Smooth muscle cell (in vitro differentiated cells): ENCODE data around the gene LNX2. TPM values are rescaled to one million over a fixed set of nuclear protein-coding genes. Genes with fewer than 3 reads are reported as not detected.

Experiments used
- DNase-seq: peaks from one replicate; lab custom pipeline; 2025; ENCODE audit not compliant: unreplicated experiment; lab: John Stamatoyannopoulos, UW
- H2AFZ ChIP-seq: fragments of 200-600 bp; sonication (generic); 2 replicates; pipeline ENCODE4 v1.6.0; 2016; ENCODE audit warnings: antibody characterized with exemption, low read depth, mild to moderate bottlenecking
- H3F3A ChIP-seq: fragments of 200-600 bp; sonication (generic); 2 replicates; pipeline ENCODE4 v1.6.0; 2017; ENCODE audit warnings: antibody characterized with exemption, low read depth
- H3K27ac ChIP-seq: fragments of 200-600 bp; sonication (generic); 2 replicates; pipeline ENCODE4 v1.5.1; 2016; ENCODE audit warnings: low read depth, mild to moderate bottlenecking
- H3K27me3 ChIP-seq: fragments of 200-600 bp; sonication (generic); 2 replicates; pipeline ENCODE4 v1.6.1; 2016; ENCODE audit warnings: low read depth, mild to moderate bottlenecking
- H3K36me3 ChIP-seq: fragments of 200-600 bp; sonication (generic); 2 replicates; pipeline ENCODE4 v1.5.1; 2016; ENCODE audit warnings: low read depth
- H3K4me1 ChIP-seq: fragments of 200-600 bp; sonication (generic); 2 replicates; pipeline ENCODE4 v1.5.1; 2016; ENCODE audit warnings: low read depth
- H3K4me2 ChIP-seq: fragments of 200-600 bp; sonication (generic); 2 replicates; pipeline ENCODE4 v1.6.0; 2016; ENCODE audit warnings: mild to moderate bottlenecking
- H3K4me3 ChIP-seq: fragments of 200-600 bp; sonication (generic); 2 replicates; pipeline ENCODE4 v1.5.1; 2016; ENCODE audit warnings: mild to moderate bottlenecking
- H3K79me2 ChIP-seq: fragments of 200-600 bp; sonication (generic); 2 replicates; pipeline ENCODE4 v1.6.0; 2016; ENCODE audit warnings: low read depth, mild to moderate bottlenecking
- H3K9ac ChIP-seq: fragments of 200-600 bp; sonication (generic); 2 replicates; pipeline ENCODE4 v1.6.0; 2016; ENCODE audit warnings: low read depth
- H3K9me3 ChIP-seq: fragments of 200-600 bp; sonication (generic); replicated peaks from 2 replicates; pipeline ENCODE4 v1.5.1; 2016; ENCODE audit warnings: low read depth
- H4K20me1 ChIP-seq: fragments of 200-600 bp; sonication (generic); 2 replicates; pipeline ENCODE4 v1.6.0; 2016; ENCODE audit warnings: low read depth
- CTCF ChIP-seq: fragments of 200-600 bp; sonication (generic); IDR thresholded peaks from 2 replicates; pipeline ENCODE4 v1.5.1; 2017; ENCODE audit warnings: borderline replicate concordance, mild to moderate bottlenecking, antibody characterized with exemption; ENCODE audit not compliant: insufficient read depth, poor library complexity, severe bottlenecking
- WGBS: methylation state at CpG from one replicate; pipeline ENCODE4 v1.1.7; 2016; ENCODE audit warnings: low lambda C conversion rate; 5-methylcytosine and 5-hydroxymethylcytosine counted together
- polyA plus RNA-seq: library from polyadenylated mRNA; unstranded; fragments of >200 nt; fragmentation: Nextera tagmentation; extraction: Ambion mirVana; gene quantifications from 2 replicates; pipeline ENCODE4 v1.2.1, GENCODE V29; 2016
- total RNA-seq: library from RNA; depleted of rRNA; stranded (reverse); fragments of >200 nt; gene quantifications from 2 replicates; pipeline ENCODE4 v1.2.3, GENCODE V29; 2014

Gene LNX2
- total and polyA plus RNA-seq, 2 experiments from 2014 or later: 5.5 to 7.3 TPM

- Histone ChIP-seq H3K36me3 (no peaks in the 10 kb centered on the region), H3K79me2 (peaks cover 72% of the 10 kb centered on the region), H3F3A (peaks cover 7% of the 10 kb centered on the region), H3K9me3 (no peaks in the 10 kb centered on the region), H3K27me3 (no peaks in the 10 kb centered on the region), H3K4me3 (peak overlapping the region; percentile 94), H4K20me1 (peaks cover 66% of the 10 kb centered on the region), H3K27ac (no peak overlapping the region), H3K9ac (no peak overlapping the region), H3K4me1 (peaks cover 18% of the 10 kb centered on the region), H2AFZ (no peak overlapping the region), H3K4me2 (peak overlapping the region; percentile 94)
- no peak for DNase-seq
- 92% methylated on average over 7 of the region's 7 CpGs for WGBS
- no peak for TF ChIP-seq CTCF
Measured at GRCh38 chr13:27622881-27623280, 2.6 kb upstream of the LNX2 start.

GRCh38 chr13:27622102-27622820 lies 1.9 kb upstream of the LNX2 start:
- peaks cover 18% of the 10 kb centered on the region for H3K4me1 ChIP-seq
- 8% methylated on average over 13 of the region's 13 CpGs for WGBS
- no peaks in the 10 kb centered on the region for H3K9me3 ChIP-seq
- peaks cover 76% of the 10 kb centered on the region for H3K79me2 ChIP-seq
- H3K4me3 ChIP-seq: peak overlapping the region; percentile 94
- H3K27me3 ChIP-seq: no peaks in the 10 kb centered on the region
- peak overlapping the region; percentile 94 for H3K4me2 ChIP-seq
- peak overlapping the region; percentile 95 for H2AFZ ChIP-seq
- H3K36me3 ChIP-seq: no peaks in the 10 kb centered on the region
- peaks cover 66% of the 10 kb centered on the region for H4K20me1 ChIP-seq
- peak overlapping the region; percentile 78 for H3K9ac ChIP-seq
- TF ChIP-seq CTCF: no peak
- DNase-seq: no peak
- H3F3A ChIP-seq: peaks cover 7% of the 10 kb centered on the region
- peak overlapping the region; percentile 77 for H3K27ac ChIP-seq

GRCh38 chr13:27621366-27622101 lies 1.2 kb upstream of the LNX2 start, which contains the start of gene POLR1D:
Gene POLR1D, plus strand, starts transcription at chr13:27621892. Its CDS starts 92 bp downstream, at chr13:27621984.
- peak within 1 kb of the TSS; percentile 94 for H3K4me3 ChIP-seq
- H3K9ac ChIP-seq: peak within 1 kb of the TSS; percentile 78
- WGBS: 1% methylated on average over 49 of the region's 71 CpGs
- no peaks in the 10 kb centered on the region for H3K36me3 ChIP-seq
- H3K27ac ChIP-seq: peak within 1 kb of the TSS; percentile 77
- H4K20me1 ChIP-seq: peaks cover 69% of the 10 kb centered on the region
- H3K79me2 ChIP-seq: peaks cover 78% of the 10 kb centered on the region
- peak; percentile 31 for DNase-seq
- H3K9me3 ChIP-seq: no peaks in the 10 kb centered on the region
- H3K4me2 ChIP-seq: peak within 1 kb of the TSS; percentile 94
- peaks cover 18% of the 10 kb centered on the region for H3K4me1 ChIP-seq
- peak within 1 kb of the TSS; percentile 95 for H2AFZ ChIP-seq
- H3F3A ChIP-seq: peaks cover 7% of the 10 kb centered on the region
- TF ChIP-seq CTCF: no peak
- no peaks in the 10 kb centered on the region for H3K27me3 ChIP-seq
